Suprapubic skin (tissue), 3 donors: Measurements from ENCODE around the gene FGF22.

Experiments used
- POLR2A ChIP-seq, 2 donors: fragments of 450-650 bp; IDR thresholded peaks; one replicate each; pipeline ENCODE4 v1.6.1; 2017; ENCODE audit warnings: antibody characterized with exemption in 2 of 2, mild to moderate bottlenecking in 2 of 2, moderate library complexity in 2 of 2
- TF ChIP-seq, protein P1 (sequence below), 2 donors: fragments of 200-600 bp in 1 of 2; fragments of 450-650 bp in 1 of 2; sonication (generic) in 1 of 2; IDR thresholded peaks; one replicate each; pipeline ENCODE4 v1.5.1; 2016 to 2019; ENCODE audit warnings: antibody characterized with exemption in 2 of 2, mild to moderate bottlenecking in 1 of 2, moderate library complexity in 1 of 2

DNA sequence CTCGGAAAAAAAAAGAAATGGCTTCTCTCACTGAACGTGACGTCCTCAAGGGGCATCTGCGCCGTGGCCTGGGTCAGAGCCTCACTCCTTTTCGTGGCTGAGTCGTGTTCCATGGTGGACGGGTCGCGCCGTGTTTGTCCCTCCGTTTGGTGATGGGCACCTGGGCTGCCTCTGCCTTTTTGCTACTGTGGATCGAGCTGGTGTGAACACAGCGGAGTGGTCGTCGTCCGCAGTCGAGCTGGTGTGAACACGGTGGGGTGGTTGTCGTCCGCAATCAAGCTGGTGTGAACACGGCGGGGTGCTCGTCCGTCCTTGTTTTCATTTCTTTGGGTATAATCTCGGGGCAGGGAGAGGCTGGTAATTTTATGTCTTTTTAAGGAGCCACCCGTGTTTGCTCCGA, 38.4 kb upstream of the FGF22 start:
- TF ChIP-seq, protein P1, sequence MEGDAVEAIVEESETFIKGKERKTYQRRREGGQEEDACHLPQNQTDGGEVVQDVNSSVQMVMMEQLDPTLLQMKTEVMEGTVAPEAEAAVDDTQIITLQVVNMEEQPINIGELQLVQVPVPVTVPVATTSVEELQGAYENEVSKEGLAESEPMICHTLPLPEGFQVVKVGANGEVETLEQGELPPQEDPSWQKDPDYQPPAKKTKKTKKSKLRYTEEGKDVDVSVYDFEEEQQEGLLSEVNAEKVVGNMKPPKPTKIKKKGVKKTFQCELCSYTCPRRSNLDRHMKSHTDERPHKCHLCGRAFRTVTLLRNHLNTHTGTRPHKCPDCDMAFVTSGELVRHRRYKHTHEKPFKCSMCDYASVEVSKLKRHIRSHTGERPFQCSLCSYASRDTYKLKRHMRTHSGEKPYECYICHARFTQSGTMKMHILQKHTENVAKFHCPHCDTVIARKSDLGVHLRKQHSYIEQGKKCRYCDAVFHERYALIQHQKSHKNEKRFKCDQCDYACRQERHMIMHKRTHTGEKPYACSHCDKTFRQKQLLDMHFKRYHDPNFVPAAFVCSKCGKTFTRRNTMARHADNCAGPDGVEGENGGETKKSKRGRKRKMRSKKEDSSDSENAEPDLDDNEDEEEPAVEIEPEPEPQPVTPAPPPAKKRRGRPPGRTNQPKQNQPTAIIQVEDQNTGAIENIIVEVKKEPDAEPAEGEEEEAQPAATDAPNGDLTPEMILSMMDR (IDR thresholded peaks at IDR 0.05), result no peak
- TF ChIP-seq POLR2A (IDR thresholded peaks at IDR 0.05), result no peak
